Pons (tissue), 1 donor: ENCODE results near the gene PRDM12.

ENCODE experiments used
- DNase-seq: peaks from one replicate; pipeline ENCODE4 v3.0.0-alpha.2; 2016; ENCODE audit warnings: low spot score

PRDM12 gene

GRCh38 chr9:130635721-130636647 is 28.4 kb upstream of the PRDM12 start:
- DNase-seq, result no peak

- DNase-seq, result no peak
Observed at GRCh38 chr9:130636648-130637020, 27.8 kb upstream of the PRDM12 start.

DNA sequence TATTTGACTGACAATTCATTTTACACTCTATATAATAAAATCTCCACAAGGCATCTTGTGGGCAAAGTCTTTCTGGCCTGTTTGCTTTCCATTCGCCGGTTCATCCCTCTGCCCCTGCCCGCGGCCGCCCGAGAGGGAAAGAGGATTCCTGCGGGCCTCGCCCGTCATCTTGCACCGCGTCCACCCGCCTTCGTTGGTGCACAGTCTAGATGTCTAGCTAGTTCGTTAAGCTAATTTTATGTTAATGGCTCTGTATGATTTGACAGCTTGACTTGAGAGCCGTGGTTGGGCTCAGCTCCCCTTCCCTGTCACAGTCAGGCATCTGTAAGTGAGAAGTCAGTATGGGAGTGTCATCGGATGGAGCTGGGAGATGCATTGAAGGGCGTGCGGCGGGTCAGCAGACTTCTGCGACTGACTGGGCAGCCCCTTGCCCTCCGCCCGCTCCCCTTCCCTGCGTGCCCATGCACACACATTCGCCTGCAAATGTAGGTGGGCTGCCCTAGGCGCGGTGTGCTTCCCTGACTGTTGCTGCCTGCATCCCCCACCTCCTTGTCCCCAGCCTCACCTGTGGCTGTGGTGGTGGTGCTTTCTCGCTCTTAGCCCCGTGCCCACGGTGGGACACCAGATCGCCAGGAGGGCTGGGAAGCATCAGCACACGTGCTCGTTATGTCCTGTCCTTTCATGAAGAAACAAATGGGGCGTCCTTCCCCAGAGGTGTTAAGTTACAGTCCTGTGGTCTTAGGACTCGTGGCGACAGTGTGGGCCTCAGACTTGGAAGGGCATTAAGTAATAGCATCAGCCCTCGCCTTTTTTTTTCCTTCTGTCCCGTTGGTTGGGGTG is 25.9 kb upstream of the PRDM12 start:
- DNase-seq, result no peak

GRCh38 chr9:130639124-130639765 is 25.1 kb upstream of the PRDM12 start:
- no peak for DNase-seq

GRCh38 chr9:130639866-130640555 is 24.4 kb upstream of the PRDM12 start:
- no peak for DNase-seq

DNA sequence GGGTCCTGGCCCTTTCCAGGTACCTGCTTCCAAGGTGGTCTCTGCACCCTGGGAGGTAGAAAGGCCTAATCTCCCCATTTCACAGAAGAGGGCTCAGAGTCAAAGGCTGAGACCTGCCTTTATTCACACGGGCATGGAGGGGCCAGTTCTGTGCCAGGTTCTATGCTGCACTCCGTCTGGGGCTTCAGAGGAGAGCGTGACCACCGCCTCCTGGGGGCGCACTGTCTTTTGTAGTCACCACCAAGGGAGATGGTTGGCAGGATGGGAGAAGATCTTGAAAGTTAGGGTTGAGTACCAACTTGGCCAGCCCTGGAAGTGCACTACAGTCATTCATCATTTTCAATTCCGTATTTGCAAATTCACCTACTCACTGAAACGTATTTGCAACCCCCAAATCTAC is 23.7 kb upstream of the PRDM12 start:
- DNase-seq, result no peak

DNA sequence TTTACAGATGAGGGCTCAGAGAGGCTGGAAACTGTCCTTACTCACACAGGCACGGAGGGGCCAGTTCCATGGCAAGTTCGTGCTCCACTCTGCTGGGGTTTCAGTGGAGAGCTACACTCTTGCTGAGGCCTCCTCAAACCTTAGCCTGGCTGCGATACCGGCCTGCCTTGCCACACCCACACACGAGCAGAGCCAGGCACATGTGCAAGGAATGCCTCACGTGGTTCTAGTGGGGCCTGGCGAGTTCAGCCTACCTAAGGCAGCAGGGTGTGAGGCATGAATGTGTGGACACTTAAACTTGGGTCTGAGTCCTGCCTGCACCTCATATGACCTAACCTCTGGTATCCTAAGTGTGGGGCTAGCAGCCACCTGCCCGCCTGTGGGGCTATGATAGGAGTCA is 21.5 kb upstream of the PRDM12 start:
- no peak for DNase-seq

DNA sequence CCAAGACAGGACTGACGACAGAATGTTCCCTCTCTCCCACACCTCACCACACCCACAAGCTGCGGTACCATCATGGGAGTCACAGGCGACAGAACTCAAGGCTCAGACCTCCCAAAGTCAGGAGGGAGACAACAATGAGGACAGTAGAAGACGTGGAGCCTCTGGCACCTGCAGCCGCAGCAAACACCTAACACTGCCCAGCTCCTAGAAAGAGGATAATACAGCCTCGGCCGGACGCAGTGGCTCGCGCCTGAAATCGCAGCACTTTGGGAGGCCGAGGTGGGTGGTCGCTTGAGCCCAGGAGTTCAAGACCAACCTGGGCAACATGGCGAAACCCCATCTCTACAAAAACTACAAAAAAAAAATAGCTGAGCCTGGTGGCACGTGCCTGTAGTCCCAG is 13.2 kb upstream of the PRDM12 start:
- no peak for DNase-seq

DNA sequence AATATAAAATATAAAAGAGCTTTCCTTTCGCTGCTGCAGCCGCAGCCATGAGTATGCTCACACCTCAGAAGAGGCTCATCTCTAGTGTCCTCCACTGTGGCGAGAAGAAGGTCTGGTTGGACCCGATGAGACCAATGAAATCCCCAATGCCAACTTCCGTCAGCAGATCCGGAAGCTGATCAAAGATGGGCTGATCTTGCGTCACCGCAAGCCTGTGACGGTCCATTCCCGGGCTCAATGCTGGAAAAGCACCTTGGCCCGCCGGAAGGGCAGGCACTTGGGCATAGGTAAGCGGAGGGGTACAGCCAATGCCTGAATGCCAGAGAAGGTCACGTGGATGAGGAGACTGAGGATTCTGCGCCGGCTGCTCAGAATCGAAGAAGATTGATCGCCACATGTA is 12.6 kb upstream of the PRDM12 start:
- DNase-seq, result no peak

DNA sequence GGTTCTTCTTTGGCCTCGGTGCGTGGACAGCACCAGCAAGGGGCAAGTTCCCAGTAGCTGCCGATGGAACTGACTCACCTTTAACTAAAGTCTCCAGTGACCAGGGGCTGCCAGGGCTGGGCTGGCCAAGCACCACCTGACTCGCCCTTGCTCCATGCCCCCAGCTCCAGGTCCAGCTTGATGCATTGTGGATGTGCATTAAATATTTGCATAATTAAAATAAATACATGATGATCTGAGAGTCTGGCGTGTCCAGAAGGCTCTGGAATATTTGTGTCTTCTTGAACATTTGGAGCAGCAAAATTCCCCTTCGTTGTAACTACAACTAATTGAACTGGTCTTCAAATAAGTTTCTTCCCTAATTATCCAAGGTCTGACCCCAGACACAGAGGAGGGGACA is 9.5 kb upstream of the PRDM12 start:
- no peak for DNase-seq

DNA sequence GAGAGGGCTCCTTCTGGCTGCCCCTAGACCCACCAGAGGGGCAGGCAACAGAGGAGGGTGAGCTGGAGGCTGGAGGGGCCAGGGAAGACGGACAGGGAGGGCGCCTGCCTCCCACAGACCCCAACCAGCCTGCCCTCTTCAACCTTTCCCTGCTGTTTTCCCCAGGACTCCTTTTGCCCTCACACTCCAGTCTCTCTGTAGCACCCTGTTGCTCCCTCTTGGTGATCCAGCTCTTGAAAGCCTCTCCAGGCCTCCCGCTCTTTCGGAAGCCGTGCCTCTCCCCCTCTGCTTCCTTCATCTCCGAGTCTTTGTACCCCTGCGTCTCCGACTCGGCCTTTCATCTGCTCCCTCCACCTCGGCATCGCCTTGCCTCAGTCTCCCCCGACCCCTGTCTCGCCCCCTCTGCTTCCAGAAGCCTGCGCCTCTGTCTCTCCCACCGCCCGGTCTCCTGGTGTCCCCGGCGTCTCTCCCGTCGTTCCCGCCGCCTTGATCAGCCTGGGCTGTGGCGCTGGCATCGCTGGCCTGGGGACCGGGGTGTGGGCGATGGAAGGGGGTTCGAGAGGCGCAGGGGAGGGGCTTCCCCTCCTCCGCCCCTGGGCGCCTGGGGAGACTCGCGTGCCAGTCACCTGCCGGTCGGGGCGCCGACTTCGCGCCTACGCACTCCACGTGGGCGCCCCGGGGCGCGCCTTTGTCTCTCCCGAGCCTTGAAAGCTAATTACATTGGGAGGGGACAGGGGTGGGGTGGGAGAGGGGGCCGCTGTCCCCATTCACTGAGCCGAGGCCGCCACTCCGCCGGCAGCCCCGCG is 5.3 kb upstream of the PRDM12 start:
- DNase-seq, result no peak

DNA sequence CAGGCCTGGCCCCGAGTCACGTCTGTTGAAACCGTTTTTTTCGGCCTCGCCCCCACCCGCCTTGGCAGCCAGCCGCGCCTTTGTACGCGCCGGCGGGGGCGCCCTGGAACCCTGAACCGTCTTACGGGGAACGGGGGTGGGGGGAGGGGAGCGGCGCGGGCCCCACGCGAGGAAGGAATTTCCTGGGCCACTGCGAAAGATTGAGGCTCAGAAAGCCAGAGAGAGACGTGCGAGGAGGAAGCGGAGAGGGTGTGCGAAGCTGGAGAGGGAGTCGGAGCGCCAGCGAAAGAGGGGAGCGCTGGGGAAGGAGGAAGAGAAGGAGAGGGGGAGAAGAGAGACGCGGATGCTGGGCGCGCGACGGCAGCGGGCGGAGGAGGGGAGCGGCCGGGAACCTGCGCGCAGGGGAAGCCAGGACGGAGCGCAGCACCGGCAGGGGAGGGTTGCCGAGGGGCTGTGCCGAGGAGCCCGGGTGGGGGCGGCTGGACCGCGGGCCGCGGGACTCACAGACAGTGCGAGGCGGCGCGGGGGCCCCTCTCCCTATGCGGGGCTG is 4.6 kb upstream of the PRDM12 start:
- DNase-seq, result no peak

DNA sequence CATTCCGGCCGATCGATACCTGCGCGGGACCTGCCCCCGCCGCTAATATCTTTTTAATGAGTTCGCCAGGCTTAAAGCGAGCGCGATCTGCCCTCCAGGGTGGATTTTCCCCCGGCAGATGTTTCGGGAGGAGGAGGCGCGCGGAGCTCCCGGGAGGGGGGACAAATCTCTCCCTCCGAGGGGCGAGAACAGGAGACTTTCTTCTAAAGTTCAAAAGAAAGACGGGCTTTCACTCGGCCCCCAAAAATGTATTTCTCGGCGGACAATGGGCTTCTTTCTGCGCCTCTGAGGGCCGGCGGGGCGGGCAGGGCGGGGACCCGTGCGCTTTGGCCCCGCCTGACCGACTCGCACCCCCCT is 4.1 kb upstream of the PRDM12 start:
- DNase-seq, result no peak

- DNase-seq, result no peak
Observed at GRCh38 chr9:130660683-130661450, 3.5 kb upstream of the PRDM12 start.

GRCh38 chr9:130661451-130662098 is 2.8 kb upstream of the PRDM12 start:
- no peak for DNase-seq

- no peak for DNase-seq
Observed at GRCh38 chr9:130662099-130662969, 2.1 kb upstream of the PRDM12 start.

GRCh38 chr9:130662970-130663257 is 1.5 kb upstream of the PRDM12 start:
- no peak for DNase-seq

DNA sequence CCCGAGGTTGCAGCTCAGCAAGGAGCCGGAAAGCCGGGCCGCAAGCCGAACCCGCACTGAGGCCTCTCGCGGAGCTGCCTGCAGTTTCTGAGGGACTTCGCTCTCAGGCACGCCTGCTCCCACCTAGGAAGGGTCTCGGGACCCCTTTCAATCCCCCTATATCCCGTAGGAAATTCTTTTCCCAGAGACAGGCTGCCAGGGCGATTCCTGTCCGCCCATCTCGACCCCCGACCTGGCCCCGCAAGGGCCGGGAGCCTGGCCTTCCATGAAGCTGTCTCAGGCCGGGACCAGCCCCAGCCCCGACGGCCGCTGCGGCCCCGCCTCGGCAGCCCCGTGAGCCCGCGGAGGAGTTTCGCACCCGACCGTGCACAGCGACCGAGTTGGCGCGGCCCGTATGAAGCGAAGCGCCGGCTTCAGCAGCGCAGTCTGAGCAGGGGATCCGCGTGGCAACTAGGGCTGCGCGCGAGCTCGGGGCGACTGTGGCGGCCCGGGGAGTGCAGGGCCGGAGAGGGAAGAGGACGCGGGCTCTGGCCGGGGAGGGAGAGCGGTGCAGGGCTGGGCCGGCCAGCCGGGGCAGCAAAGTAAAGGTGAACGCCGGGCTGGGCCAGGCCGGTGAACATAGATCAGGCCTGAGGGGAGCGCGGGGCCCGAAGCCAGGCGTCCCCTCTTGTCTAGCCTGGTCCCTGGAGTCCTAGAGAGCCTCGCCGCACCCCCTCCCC is 977 bp upstream of the PRDM12 start:
- DNase-seq, result no peak

GRCh38 chr9:130663977-130664250 is 480 bp upstream of the PRDM12 start:
- DNase-seq, result no peak
